Measurements from ENCODE around the gene RAN. TPM values are rescaled to one million over a fixed set of nuclear protein-coding genes. Genes with fewer than 3 reads are reported as not detected.

RAN gene
- polyA plus RNA-seq, 1 donor from 2014 or later, result 616 TPM

GRCh38 chr12:130920723-130921381, 49.0 kb downstream of the RAN start:
- H3K27ac ChIP-seq (ENCODE audit: low read length), result no peak overlapping the region
- no peak overlapping the region for H2AFZ ChIP-seq (ENCODE audit: low read depth, low read length)
- no peaks in the 10 kb centered on the region for H3K9me3 ChIP-seq (ENCODE audit: low read length)
- H3K4me3 ChIP-seq (ENCODE audit: low read length), result no peak overlapping the region
- H4K20me1 ChIP-seq (ENCODE audit: insufficient read depth), result no peaks in the 10 kb centered on the region
- no peaks in the 10 kb centered on the region for H3K9me2 ChIP-seq (ENCODE audit: insufficient read depth, low read length)
- H3K36me3 ChIP-seq (ENCODE audit: insufficient read depth, low read length), result no peaks in the 10 kb centered on the region
- no peaks in the 10 kb centered on the region for H3K79me2 ChIP-seq (replicated peaks; ENCODE audit: insufficient read depth, low read length)
- no peaks in the 10 kb centered on the region for H3K27me3 ChIP-seq (ENCODE audit: insufficient read depth, low read depth, low read length)
- H3K9ac ChIP-seq (ENCODE audit: low read length), result no peak overlapping the region
- no peak for TF ChIP-seq EP300 (conservative IDR thresholded peaks at IDR 0.05; ENCODE audit: poor library complexity, severe bottlenecking)
- H3F3A ChIP-seq (ENCODE audit: insufficient read depth, low read length, poor library complexity, severe bottlenecking), result no peaks in the 10 kb centered on the region
- no peak overlapping the region for H3K4me2 ChIP-seq (ENCODE audit: low read length)

GRCh38 chr12:130922511-130922953, 50.7 kb downstream of the RAN start:
- no peaks in the 10 kb centered on the region for H3K79me2 ChIP-seq (replicated peaks; ENCODE audit: insufficient read depth, low read length)
- TF ChIP-seq REST (IDR thresholded peaks at IDR 0.05; ENCODE audit: borderline replicate concordance) (no peak), EZH2 (IDR thresholded peaks at IDR 0.05; ENCODE audit: borderline replicate concordance, insufficient read depth, low read length, poor library complexity, severe bottlenecking) (no peak), POLR2AphosphoS5 (IDR thresholded peaks at IDR 0.05) (no peak), EP300 (conservative IDR thresholded peaks at IDR 0.05; ENCODE audit: poor library complexity, severe bottlenecking) (no peak), SMC3 (conservative IDR thresholded peaks at IDR 0.05; ENCODE audit: poor library complexity) (no peak), RAD21 (conservative IDR thresholded peaks at IDR 0.05) (no peak), MXI1 (conservative IDR thresholded peaks at IDR 0.05; ENCODE audit: poor library complexity, severe bottlenecking) (no peak), CTCF (IDR thresholded peaks at IDR 0.05; ENCODE audit: poor library complexity, severe bottlenecking) (no peak), TAF1 (IDR thresholded peaks at IDR 0.05; ENCODE audit: low read depth) (no peak)
- no peak overlapping the region for H3K9ac ChIP-seq (ENCODE audit: low read length)
- H3K9me3 ChIP-seq (ENCODE audit: low read length), result no peaks in the 10 kb centered on the region
- no peak overlapping the region for H3K4me3 ChIP-seq (ENCODE audit: low read length)
- H3F3A ChIP-seq (ENCODE audit: insufficient read depth, low read length, poor library complexity, severe bottlenecking), result no peaks in the 10 kb centered on the region
- no peak overlapping the region for H2AFZ ChIP-seq (ENCODE audit: low read depth, low read length)
- H3K27me3 ChIP-seq (ENCODE audit: insufficient read depth, low read depth, low read length), result no peaks in the 10 kb centered on the region
- no peak overlapping the region for H3K4me2 ChIP-seq (ENCODE audit: low read length)
- no peaks in the 10 kb centered on the region for H4K20me1 ChIP-seq (ENCODE audit: insufficient read depth)
- H3K27ac ChIP-seq (ENCODE audit: low read length), result no peak overlapping the region
- no peaks in the 10 kb centered on the region for H3K9me2 ChIP-seq (ENCODE audit: insufficient read depth, low read length)
- H3K36me3 ChIP-seq (ENCODE audit: insufficient read depth, low read length), result no peaks in the 10 kb centered on the region
